ENCODE measurements around the gene MEIS2. TPM values are rescaled to one million over a fixed set of nuclear protein-coding genes. Genes with fewer than 3 reads are reported as not detected.

Gene MEIS2
- total RNA-seq, 2 experiments from 2014 or later = not detected

DNA sequence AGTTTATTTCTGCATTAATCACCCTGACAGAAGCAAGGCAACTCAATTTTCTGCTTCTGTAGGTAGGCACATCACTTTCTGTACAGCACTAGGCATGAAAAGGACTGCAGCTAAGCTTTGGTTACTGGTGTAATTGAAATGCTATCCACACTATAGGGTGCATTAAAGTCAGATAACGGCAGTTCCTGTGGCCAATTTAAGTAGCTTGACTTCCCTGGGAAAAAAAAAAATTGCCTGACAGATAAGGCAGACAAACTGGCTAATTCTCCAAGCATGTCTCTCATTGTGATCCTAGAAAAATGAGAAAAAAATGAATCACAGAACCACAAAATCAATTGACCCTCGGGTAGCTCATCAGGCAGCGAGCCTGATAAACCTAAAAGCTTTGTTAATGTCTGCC is 151.4 kb downstream of the MEIS2 start:
- Histone ChIP-seq H3K9me3 (ENCODE audit: control insufficient read depth in 1 of 2, insufficient read depth in 1 of 2, low read length in 2 of 2) (no peaks in the 10 kb centered on the region), H3K27me3 (ENCODE audit: control insufficient read depth in 1 of 2, insufficient read depth in 2 of 2, low read length in 2 of 2) (peaks cover 0 to 4% of the 10 kb centered on the region in 2 experiments), H3K4me3 (ENCODE audit: low read length) (no peak overlapping the region), H3K27ac (ENCODE audit: low read depth in 1 of 2, low read length in 2 of 2) (no peak overlapping the region), H3K4me1 (ENCODE audit: insufficient read depth, low read length) (no peaks in the 10 kb centered on the region), H3K36me3 (ENCODE audit: insufficient read depth, low read length) (no peaks in the 10 kb centered on the region)
- Mint-ChIP-seq H3K27me3 (peaks cover 16% of the 10 kb centered on the region), H3K36me3 (ENCODE audit: low read depth) (no peaks in the 10 kb centered on the region), H3K27ac (no peak overlapping the region), H3K4me1 (ENCODE audit: low read depth) (no peaks in the 10 kb centered on the region), H3K9me3 (no peaks in the 10 kb centered on the region), H3K4me3 (no peak overlapping the region)
- ATAC-seq (ENCODE audit: poor library complexity) = no peak
- TF ChIP-seq, protein P1, sequence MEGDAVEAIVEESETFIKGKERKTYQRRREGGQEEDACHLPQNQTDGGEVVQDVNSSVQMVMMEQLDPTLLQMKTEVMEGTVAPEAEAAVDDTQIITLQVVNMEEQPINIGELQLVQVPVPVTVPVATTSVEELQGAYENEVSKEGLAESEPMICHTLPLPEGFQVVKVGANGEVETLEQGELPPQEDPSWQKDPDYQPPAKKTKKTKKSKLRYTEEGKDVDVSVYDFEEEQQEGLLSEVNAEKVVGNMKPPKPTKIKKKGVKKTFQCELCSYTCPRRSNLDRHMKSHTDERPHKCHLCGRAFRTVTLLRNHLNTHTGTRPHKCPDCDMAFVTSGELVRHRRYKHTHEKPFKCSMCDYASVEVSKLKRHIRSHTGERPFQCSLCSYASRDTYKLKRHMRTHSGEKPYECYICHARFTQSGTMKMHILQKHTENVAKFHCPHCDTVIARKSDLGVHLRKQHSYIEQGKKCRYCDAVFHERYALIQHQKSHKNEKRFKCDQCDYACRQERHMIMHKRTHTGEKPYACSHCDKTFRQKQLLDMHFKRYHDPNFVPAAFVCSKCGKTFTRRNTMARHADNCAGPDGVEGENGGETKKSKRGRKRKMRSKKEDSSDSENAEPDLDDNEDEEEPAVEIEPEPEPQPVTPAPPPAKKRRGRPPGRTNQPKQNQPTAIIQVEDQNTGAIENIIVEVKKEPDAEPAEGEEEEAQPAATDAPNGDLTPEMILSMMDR (IDR thresholded peaks at IDR 0.05) = no peak
- intact Hi-C loops (cut with DNase I, micrococcal nuclease) = no loop called here
- DNase-seq = no peak
- ChIA-PET POLR2A (no interaction called here), CTCF (no interaction called here)

DNA sequence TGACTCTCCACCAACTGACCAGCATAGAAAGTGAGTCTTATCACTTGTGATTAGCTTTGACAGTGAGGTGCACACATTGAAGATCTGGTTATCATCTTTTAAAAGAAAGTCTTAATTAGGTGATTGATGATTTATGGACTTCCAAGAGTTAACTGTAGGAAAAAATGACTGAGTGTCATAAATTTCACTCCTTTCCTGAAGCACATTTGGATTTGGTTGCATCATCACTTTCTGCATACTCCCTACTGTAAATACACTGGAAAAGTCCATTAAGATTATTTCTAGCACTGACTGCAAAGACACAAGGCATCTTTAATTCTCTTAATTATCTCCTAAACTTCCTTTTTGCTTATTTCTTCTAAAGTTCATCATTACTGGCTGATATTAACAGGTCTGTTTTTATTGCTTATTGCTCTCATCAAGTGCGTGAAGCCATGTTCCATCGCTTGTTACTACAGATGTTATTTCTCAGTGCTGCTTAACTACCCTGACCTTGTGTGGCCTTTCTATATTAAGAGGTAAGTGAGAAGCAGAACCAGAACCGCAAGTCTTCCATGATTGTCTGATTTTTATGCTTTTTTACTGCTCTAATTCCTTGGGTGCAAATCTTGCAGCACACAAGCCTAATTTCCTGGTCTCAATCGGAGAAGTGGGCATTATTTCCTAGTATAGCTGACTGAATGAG is 153.2 kb downstream of the MEIS2 start:
- H3K4me1 Mint-ChIP-seq (ENCODE audit: low read depth) = no peaks in the 10 kb centered on the region
- H3K36me3 ChIP-seq (ENCODE audit: insufficient read depth, low read length) = no peaks in the 10 kb centered on the region
- ATAC-seq (ENCODE audit: poor library complexity) (no peak), DNase-seq (no peak)
- no peak overlapping the region for H3K4me3 ChIP-seq (ENCODE audit: low read length)
- ChIA-PET POLR2A (no interaction called here), CTCF (no interaction called here)
- no peaks in the 10 kb centered on the region for H3K4me1 ChIP-seq (ENCODE audit: insufficient read depth, low read length)
- H3K36me3 Mint-ChIP-seq (ENCODE audit: low read depth) = no peaks in the 10 kb centered on the region
- H3K27ac Mint-ChIP-seq = no peak overlapping the region
- TF ChIP-seq, protein P1 (IDR thresholded peaks at IDR 0.05) = no peak
- H3K4me3 Mint-ChIP-seq = no peak overlapping the region
- peaks cover 20% of the 10 kb centered on the region for H3K27me3 Mint-ChIP-seq
- H3K27ac ChIP-seq (ENCODE audit: low read depth in 1 of 2, low read length in 2 of 2) = no peak overlapping the region
- intact Hi-C loops (cut with DNase I, micrococcal nuclease) = no loop called here
- peaks cover 0 to 4% of the 10 kb centered on the region in 2 experiments for H3K27me3 ChIP-seq (ENCODE audit: control insufficient read depth in 1 of 2, insufficient read depth in 2 of 2, low read length in 2 of 2)
- no peaks in the 10 kb centered on the region for H3K9me3 Mint-ChIP-seq
- H3K9me3 ChIP-seq (ENCODE audit: control insufficient read depth in 1 of 2, insufficient read depth in 1 of 2, low read length in 2 of 2) = no peaks in the 10 kb centered on the region

DNA sequence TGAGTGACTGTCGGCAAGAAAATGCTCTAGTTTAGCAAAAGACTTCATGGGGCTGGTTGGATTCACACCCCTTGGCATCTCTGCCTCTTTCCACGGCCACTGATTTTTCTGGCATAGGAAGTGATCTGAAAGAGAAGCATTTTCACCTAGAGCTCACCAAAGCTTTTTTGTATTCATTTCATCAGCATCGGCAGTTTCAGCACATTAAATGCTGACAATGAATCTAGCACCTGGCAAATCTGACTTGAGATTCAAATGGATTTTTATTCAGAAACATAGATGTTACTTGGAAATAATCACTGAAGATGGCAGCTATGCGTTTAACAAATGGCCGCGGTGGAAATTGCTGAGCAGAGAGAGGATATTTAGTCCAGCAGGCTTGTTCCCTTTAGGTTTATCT is 155.9 kb downstream of the MEIS2 start:
- no peaks in the 10 kb centered on the region for H3K4me1 Mint-ChIP-seq (ENCODE audit: low read depth)
- no peak overlapping the region for H3K27ac Mint-ChIP-seq
- CTCF ChIA-PET = no interaction called here
- H3K4me1 ChIP-seq (ENCODE audit: insufficient read depth, low read length) = no peaks in the 10 kb centered on the region
- no peaks in the 10 kb centered on the region for H3K36me3 ChIP-seq (ENCODE audit: insufficient read depth, low read length)
- H3K27ac ChIP-seq (ENCODE audit: low read depth in 1 of 2, low read length in 2 of 2) = no peak overlapping the region
- no peak for ATAC-seq (ENCODE audit: poor library complexity)
- H3K27me3 ChIP-seq (ENCODE audit: control insufficient read depth in 1 of 2, insufficient read depth in 2 of 2, low read length in 2 of 2) = peaks cover 0 to 4% of the 10 kb centered on the region in 2 experiments
- TF ChIP-seq, protein P1 (IDR thresholded peaks at IDR 0.05) = no peak
- H3K9me3 ChIP-seq (ENCODE audit: control insufficient read depth in 1 of 2, insufficient read depth in 1 of 2, low read length in 2 of 2) = no peaks in the 10 kb centered on the region
- no peak for DNase-seq
- intact Hi-C loops (cut with DNase I, micrococcal nuclease) = no loop called here
- H3K9me3 Mint-ChIP-seq = no peaks in the 10 kb centered on the region
- H3K4me3 ChIP-seq (ENCODE audit: low read length) = no peak overlapping the region
- peaks cover 20% of the 10 kb centered on the region for H3K27me3 Mint-ChIP-seq
- POLR2A ChIA-PET = no interaction called here
- no peaks in the 10 kb centered on the region for H3K36me3 Mint-ChIP-seq (ENCODE audit: low read depth)
- no peak overlapping the region for H3K4me3 Mint-ChIP-seq
